HFF-Myc (cell line): ENCODE results near the gene ZDHHC7.

Experiments used
- DNase-seq: peaks from one replicate; pipeline ENCODE4 v3.0.0-alpha.2; 2011; ENCODE audit warnings: low read depth; ENCODE audit errors: extremely low read depth
- H3K4me3 ChIP-seq: replicated peaks from 2 replicates; pipeline ENCODE4 v1.5.1; 2011; ENCODE audit warnings: low read depth, mild to moderate bottlenecking, control low read depth, low read length
- TF ChIP-seq, protein P1 (sequence below): IDR thresholded peaks from 2 replicates; pipeline ENCODE4 v1.5.1; 2012; ENCODE audit warnings: mild to moderate bottlenecking, low read depth, low read length, control low read depth; ENCODE audit errors: missing control alignments

ZDHHC7 gene

DNA sequence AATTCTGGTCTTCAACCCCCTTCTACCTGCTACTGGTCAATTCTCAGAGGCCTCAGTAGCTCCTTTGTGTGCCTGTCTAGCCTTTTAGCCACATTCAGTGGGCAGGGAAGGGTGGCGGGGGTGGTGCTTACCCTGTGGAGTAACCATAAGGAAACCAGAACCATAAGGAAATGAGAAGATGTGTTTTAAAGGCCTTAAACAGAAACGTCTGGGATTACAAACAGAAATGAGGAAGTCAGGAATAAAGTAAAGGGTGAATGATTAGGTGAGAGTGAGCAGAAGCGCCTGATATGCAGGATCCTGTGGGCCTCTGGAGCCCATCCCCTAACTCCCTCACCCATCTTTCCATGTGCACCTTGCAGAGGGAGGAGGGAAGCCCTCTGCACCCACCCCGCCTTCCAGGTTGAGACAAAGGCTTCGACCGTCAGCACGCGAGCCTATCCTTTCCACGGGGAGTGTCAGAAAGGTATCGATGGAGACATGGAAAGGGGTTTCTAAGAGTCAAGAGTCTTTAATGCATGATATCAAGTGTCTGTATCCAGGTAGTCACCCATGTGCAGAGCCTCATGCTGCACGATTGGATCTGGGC is 36.6 kb upstream of the ZDHHC7 start:
- DNase-seq, result no peak
- TF ChIP-seq, protein P1, sequence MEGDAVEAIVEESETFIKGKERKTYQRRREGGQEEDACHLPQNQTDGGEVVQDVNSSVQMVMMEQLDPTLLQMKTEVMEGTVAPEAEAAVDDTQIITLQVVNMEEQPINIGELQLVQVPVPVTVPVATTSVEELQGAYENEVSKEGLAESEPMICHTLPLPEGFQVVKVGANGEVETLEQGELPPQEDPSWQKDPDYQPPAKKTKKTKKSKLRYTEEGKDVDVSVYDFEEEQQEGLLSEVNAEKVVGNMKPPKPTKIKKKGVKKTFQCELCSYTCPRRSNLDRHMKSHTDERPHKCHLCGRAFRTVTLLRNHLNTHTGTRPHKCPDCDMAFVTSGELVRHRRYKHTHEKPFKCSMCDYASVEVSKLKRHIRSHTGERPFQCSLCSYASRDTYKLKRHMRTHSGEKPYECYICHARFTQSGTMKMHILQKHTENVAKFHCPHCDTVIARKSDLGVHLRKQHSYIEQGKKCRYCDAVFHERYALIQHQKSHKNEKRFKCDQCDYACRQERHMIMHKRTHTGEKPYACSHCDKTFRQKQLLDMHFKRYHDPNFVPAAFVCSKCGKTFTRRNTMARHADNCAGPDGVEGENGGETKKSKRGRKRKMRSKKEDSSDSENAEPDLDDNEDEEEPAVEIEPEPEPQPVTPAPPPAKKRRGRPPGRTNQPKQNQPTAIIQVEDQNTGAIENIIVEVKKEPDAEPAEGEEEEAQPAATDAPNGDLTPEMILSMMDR, result no peak
- H3K4me3 ChIP-seq, result no peak overlapping the region

DNA sequence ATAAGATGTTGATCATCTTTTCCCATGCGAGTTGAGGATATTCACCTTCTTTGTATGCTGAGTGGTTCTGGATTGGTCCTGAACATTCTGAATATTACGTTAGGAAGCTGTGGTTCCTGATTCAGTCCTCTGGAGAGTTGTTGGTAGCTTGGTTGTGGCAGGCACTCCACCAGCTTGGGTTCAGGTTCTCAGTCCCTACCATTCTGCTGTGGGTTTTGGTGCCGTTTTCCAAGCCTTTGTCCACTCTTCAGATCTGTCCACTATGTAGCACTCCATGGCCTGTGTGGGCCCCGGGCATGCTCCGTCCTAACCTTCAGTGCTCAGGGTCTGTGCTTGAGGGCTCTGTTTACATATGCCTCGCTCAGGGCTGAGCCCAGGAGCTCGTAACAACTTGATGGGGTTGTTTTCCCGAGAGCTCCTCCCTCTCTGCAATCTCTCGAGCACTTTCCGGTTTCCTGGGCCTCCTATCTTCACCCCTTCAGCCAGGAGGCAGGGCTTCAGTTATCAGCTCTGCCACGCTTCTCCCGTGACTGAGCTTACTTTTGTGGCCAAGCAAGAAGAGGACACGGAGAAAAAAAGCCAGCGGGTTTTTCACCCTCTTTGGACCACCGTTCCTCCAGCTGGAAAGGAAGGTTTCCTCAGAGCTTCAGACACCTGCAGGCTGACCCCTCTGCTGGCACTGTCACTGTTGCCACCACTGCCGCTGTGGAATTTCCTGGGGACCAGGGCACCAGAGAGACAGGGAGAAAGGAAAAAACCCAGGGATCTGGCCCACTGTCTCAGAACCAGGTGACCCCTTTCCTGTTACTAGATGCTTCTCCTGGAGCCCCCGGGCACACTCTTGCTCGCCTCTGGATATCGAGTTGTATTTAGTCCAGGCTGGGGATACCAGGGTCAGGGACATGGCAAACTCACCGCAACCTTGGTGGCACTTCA is 35.9 kb upstream of the ZDHHC7 start:
- TF ChIP-seq, protein P1, result no peak
- no peak for DNase-seq
- H3K4me3 ChIP-seq, result no peak overlapping the region

DNA sequence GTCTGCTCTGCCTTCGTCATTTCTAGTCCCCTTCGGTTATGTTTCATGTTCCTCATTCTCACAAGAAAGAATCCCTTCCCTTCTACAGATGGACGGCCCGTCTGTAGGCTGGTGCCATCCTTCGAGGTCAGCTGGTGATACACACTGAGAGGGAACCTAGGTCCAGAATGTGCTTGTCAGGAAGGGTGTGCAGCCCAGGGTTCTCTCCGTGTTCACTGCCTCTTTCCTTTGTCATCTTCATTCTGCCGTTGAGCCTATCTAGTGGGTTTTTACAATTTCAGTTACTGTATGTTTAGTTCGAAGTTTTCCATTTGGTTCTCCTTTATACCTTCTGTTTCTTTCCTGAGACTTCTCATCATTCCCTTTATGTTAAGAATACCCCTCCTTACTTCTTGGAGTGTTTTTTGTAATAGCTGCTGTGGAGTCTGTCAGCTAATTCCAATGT is 35.2 kb upstream of the ZDHHC7 start:
- no peak for DNase-seq
- no peak overlapping the region for H3K4me3 ChIP-seq
- TF ChIP-seq, protein P1, result no peak

DNA sequence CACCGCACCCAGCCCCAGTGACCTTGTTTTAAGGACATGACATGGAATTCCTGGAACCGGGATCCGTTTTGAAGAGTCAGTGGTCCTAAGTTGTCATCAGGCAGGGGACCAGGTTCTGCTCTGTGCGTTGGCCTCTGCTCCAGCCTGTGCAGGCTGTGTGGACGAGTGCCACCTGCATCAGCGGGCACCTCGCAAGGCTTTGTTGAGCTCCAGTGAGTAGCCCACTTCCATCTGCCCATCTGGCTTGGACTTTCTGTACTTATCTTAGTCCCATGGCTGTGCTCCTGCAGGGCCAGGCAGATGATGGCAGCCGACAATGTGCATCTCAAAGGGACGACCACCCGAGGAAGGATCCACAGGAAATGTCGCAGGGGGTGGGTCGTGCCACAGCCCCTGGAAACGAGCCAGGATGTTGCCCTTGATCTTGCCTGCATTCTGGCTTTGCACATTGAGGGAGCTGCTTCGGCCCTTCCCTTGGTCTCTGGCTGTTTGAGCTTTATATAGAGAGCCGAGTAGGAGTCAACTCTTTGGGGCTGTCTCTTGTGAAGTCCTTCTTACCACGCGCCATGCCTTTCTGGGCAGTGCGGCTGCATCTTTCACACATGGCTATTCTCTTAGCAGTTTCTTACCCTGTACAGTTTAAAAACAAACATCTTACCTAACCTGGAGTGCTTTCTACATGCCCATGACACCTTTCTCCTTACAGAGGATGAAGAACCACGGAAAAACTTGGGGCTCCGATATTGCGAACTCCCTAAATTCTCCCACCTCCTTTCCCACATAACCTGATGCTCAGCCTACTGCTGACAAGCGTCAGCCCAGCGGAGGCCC is 34.5 kb upstream of the ZDHHC7 start:
- no peak overlapping the region for H3K4me3 ChIP-seq
- no peak for DNase-seq
- TF ChIP-seq, protein P1, result no peak

DNA sequence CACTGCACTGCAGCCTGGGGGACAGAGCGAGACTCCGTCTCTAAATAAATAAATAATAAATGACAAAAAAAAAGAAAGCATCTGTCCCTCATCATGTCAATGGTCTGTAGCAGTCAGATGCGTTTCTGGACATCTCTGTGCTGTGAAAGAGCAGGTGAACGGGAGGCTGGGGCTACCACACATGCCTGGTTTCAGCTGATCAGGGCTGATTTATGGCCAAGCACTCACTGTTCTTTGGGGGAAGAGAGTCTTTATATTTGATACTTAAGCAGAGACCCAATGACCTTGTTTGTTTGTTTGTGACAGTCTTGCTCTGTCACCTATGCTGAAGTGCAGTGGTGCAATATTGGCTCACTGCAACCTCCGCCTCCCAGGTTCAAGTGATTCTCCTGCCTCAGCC is 33.7 kb upstream of the ZDHHC7 start:
- H3K4me3 ChIP-seq, result no peak overlapping the region
- no peak for DNase-seq
- TF ChIP-seq, protein P1, result no peak

DNA sequence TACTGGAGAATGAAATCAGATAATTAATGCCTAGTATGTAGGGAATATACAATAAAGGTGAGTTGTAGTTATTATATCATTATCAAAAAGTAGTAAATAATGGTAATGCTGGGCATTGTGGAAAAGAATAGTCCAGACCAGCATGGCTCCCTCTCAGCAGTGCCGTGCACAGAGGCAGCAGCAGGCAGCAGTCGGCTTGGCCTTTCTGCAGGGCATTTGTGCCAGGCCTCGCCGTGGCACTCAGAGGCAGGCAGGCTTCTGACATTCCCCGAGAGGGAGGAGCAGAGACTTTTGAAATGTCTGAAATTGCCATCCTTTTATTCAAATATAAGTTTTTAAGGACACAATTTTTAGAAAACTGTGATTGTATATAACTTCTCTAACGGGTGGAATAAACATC is 31.3 kb upstream of the ZDHHC7 start:
- DNase-seq, result no peak
- H3K4me3 ChIP-seq, result no peak overlapping the region
- TF ChIP-seq, protein P1, result no peak
